ENCODE results near the gene STK11.

DNA sequence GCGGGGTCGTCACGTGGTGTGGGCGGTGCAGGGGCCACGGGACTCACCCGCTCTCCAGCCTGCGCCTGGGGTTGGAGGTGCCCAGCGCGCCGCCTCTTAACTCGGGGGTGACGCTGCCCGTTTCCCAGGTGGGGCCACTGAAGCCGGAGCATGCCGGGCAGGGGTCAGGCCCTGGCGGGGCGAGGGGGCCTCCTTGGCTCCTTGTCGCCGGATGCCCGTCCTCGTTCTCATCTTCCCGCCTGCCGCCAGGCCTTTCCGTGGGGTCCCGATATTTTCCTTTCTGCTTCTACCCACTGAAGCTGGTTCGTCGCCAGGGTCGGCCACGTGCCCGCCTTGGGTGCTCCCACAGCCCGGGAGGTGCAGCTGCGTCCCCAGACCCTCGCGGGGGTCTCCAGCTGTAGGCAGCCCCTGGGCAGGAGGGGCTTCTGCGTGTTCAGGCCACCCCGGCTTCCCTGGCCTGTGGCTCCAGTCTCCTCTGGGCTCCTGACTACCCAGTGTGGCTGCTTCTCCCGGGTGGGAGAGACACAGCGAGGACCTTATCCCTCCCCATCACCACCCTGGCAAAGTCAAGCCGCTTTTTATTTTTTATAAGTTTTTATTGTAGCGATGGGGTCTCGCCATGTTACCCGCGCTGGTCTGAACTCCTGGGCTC, 70.5 kb downstream of the STK11 start:
- TF ChIP-seq, protein P1, sequence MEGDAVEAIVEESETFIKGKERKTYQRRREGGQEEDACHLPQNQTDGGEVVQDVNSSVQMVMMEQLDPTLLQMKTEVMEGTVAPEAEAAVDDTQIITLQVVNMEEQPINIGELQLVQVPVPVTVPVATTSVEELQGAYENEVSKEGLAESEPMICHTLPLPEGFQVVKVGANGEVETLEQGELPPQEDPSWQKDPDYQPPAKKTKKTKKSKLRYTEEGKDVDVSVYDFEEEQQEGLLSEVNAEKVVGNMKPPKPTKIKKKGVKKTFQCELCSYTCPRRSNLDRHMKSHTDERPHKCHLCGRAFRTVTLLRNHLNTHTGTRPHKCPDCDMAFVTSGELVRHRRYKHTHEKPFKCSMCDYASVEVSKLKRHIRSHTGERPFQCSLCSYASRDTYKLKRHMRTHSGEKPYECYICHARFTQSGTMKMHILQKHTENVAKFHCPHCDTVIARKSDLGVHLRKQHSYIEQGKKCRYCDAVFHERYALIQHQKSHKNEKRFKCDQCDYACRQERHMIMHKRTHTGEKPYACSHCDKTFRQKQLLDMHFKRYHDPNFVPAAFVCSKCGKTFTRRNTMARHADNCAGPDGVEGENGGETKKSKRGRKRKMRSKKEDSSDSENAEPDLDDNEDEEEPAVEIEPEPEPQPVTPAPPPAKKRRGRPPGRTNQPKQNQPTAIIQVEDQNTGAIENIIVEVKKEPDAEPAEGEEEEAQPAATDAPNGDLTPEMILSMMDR (IDR thresholded peaks at IDR 0.05): no peak
- peak in 1 of 2 donors; percentile 40 for TF ChIP-seq POLR2A (IDR thresholded peaks at IDR 0.05)
